ENCODE data around the gene ADAMTS2.
"Not testable (repeated sequence)": the region's sequence is repeated elsewhere in the genome, so short reads cannot be mapped to it uniquely, and the experiment has no call there.

Gene ADAMTS2

GRCh38 chr5:179289756-179290385 lies 55.4 kb downstream of the ADAMTS2 start:
- TF ChIP-seq, protein P1, sequence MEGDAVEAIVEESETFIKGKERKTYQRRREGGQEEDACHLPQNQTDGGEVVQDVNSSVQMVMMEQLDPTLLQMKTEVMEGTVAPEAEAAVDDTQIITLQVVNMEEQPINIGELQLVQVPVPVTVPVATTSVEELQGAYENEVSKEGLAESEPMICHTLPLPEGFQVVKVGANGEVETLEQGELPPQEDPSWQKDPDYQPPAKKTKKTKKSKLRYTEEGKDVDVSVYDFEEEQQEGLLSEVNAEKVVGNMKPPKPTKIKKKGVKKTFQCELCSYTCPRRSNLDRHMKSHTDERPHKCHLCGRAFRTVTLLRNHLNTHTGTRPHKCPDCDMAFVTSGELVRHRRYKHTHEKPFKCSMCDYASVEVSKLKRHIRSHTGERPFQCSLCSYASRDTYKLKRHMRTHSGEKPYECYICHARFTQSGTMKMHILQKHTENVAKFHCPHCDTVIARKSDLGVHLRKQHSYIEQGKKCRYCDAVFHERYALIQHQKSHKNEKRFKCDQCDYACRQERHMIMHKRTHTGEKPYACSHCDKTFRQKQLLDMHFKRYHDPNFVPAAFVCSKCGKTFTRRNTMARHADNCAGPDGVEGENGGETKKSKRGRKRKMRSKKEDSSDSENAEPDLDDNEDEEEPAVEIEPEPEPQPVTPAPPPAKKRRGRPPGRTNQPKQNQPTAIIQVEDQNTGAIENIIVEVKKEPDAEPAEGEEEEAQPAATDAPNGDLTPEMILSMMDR (conservative IDR thresholded peaks at IDR 0.05; ENCODE audit: low read depth, low read length), result no peak
- no peak overlapping the region for H3K4me3 ChIP-seq (ENCODE audit: low read depth, low read length)
- no peak for DNase-seq (ENCODE audit: low read depth)

DNA sequence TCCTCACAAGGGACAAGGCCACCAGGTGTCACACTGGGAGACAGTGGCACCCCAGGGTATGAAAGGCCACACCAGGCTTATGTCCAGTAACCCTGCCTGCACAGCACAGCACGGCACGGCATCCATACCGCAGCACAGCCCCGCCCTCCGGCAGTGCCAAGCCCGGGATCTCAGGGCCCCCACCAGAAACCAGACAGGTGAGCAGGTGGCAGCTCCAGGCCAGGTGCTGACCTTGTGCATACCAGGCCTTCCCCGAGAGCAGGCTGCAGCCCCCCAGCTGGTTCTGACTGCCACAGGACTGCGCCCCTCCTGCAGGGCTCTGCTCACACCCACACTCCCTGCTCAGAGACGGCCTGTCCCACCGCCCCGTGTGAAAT lies 56.5 kb downstream of the ADAMTS2 start:
- no peak for DNase-seq (ENCODE audit: low read depth)
- TF ChIP-seq, protein P1 (conservative IDR thresholded peaks at IDR 0.05; ENCODE audit: low read depth, low read length), result no peak
- H3K4me3 ChIP-seq (ENCODE audit: low read depth, low read length), result no peak overlapping the region

- no peak for DNase-seq (ENCODE audit: low read depth)
- TF ChIP-seq, protein P1 (conservative IDR thresholded peaks at IDR 0.05; ENCODE audit: low read depth, low read length), result no peak
- no peak overlapping the region for H3K4me3 ChIP-seq (ENCODE audit: low read depth, low read length)
Measured at GRCh38 chr5:179288101-179288808, 57.0 kb downstream of the ADAMTS2 start.

DNA sequence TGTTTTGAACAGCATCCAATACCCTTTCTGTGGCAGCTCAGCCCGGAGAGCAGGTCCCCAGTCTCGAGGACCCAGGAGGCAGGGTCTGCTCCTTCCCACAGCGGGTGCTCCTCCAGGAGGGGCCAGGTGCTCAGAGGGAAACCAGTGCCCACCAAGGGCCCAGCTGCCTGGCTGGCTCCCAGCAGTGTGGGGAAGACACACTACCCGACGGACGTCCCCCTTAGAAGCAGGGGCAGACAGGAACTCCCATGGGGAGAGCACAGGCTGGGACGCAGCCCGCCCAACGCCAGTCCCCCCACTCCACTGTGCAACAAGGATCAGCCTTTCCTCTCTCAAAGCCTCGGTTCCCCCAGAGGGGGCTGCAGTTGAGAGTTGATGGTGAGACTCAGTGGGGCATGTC lies 57.6 kb downstream of the ADAMTS2 start:
- H3K4me3 ChIP-seq (ENCODE audit: low read depth, low read length), result no peak overlapping the region
- TF ChIP-seq, protein P1 (conservative IDR thresholded peaks at IDR 0.05; ENCODE audit: low read depth, low read length), result no peak
- no peak for DNase-seq (ENCODE audit: low read depth)

DNA sequence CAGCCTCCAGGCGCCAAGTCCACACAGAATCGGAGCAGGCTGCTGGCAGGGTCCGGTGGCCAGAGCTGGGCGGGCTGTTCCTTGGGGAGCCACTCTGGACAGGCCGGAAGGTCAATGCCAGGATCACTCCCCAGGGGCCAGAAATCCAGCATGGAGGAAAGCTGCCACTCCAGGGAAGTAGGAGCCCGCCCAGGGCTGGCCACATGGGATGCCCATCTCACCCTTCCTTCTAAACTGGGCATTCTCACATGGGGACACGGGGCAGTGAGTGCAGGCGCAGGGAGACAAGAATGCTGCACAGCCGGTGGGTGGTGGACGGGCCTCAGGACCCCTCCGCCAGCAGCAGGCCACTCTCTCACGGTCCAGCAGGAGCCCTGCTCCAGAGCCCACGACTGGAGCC lies 58.2 kb downstream of the ADAMTS2 start:
- H3K4me3 ChIP-seq (ENCODE audit: low read depth, low read length), result no peak overlapping the region

DNA sequence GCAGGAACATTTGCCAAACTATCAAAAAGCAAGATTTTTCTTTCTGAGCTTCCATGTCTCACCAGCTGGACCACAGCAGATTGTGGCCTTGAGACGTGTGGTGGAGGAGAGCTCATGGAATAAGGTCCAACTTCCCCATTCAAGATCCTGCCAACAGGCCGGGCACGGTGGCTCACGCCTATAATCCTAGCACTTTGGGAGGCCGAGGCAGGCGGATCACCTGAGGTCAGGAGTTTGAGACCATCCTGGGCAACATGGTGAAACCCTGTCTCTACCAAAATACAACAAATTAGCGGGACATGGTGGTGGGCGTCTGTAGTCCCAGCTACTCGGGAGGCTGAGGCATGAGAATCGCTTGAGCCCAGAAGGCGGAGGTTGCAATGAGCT lies 59.5 kb downstream of the ADAMTS2 start:
- not testable (repeated sequence) for H3K4me3 ChIP-seq (ENCODE audit: low read depth, low read length); DNase-seq (ENCODE audit: low read depth)

More for the DNA sequence above, 58.2 kb downstream of the ADAMTS2 start:
- DNase-seq (ENCODE audit: low read depth), result no peak
- TF ChIP-seq, protein P1 (conservative IDR thresholded peaks at IDR 0.05; ENCODE audit: low read depth, low read length), result no peak

- no peak overlapping the region for H3K4me3 ChIP-seq (ENCODE audit: low read depth, low read length)
- TF ChIP-seq, protein P1 (conservative IDR thresholded peaks at IDR 0.05; ENCODE audit: low read depth, low read length), result no peak
Measured at GRCh38 chr5:179284751-179285631, 60.3 kb downstream of the ADAMTS2 start.

GRCh38 chr5:179283908-179284307 lies 61.4 kb downstream of the ADAMTS2 start:
- H3K4me3 ChIP-seq (ENCODE audit: low read depth, low read length); DNase-seq (ENCODE audit: low read depth): not testable (repeated sequence)

More at GRCh38 chr5:179284751-179285631, 60.3 kb downstream of the ADAMTS2 start:
- DNase-seq (ENCODE audit: low read depth), result no peak

Data from choroid plexus epithelial cell (primary cell).